ENCODE measurements around the gene KNCN.

Gene KNCN

GRCh38 chr1:46587069-46587468 is 35.6 kb upstream of the KNCN start:
- Histone ChIP-seq H3K4me1 (ENCODE audit: control insufficient read depth, insufficient read depth, low read length) (no peaks in the 10 kb centered on the region), H3K27ac (ENCODE audit: extremely low read depth, low read depth, low read length) (no peak overlapping the region), H3K4me3 (ENCODE audit: low read depth, low read length) (no peak overlapping the region), H3K36me3 (ENCODE audit: control insufficient read depth in 2 of 2, insufficient read depth in 1 of 2, low read length in 2 of 2) (peaks cover 3 to 83% of the 10 kb centered on the region in 2 experiments; a peak in 2 of 3 replicates), H3K9me3 (ENCODE audit: control insufficient read depth, insufficient read depth, low read depth, low read length) (no peaks in the 10 kb centered on the region)
- POLR2A ChIA-PET, result no interaction called here
- CTCF ChIA-PET, result no interaction called here
- TF ChIP-seq ZNF621 (tag by site-specific recombination; IDR thresholded peaks at IDR 0.05) (no peak), ZNF791 (tag by site-specific recombination; IDR thresholded peaks at IDR 0.05) (no peak), GLIS2 (tag by site-specific recombination; IDR thresholded peaks at IDR 0.05) (no peak), PBX3 (CRISPR knock-in tag; IDR thresholded peaks at IDR 0.05) (no peak), ZNF132 (tag by site-specific recombination; IDR thresholded peaks at IDR 0.05; ENCODE audit: borderline replicate concordance) (no peak), ZNF76 (tag by site-specific recombination; IDR thresholded peaks at IDR 0.05; ENCODE audit: borderline replicate concordance, low read depth) (no peak), ZXDB (tag by site-specific recombination; IDR thresholded peaks at IDR 0.05) (no peak)

GRCh38 chr1:46585312-46585938 is 34.0 kb upstream of the KNCN start:
- Histone ChIP-seq H3K9me3 (ENCODE audit: control insufficient read depth, insufficient read depth, low read depth, low read length) (no peaks in the 10 kb centered on the region), H3K4me3 (ENCODE audit: low read depth, low read length) (no peak overlapping the region), H3K27ac (ENCODE audit: extremely low read depth, low read depth, low read length) (no peak overlapping the region), H3K4me1 (ENCODE audit: control insufficient read depth, insufficient read depth, low read length) (no peaks in the 10 kb centered on the region), H3K36me3 (ENCODE audit: control insufficient read depth in 2 of 2, insufficient read depth in 1 of 2, low read length in 2 of 2) (peaks cover 12 to 80% of the 10 kb centered on the region in 2 experiments; a peak in 2 of 3 replicates)
- no peak for TF ChIP-seq KLF17 (tag by site-specific recombination; IDR thresholded peaks at IDR 0.05)
- no peak for TF ChIP-seq ZNF311 (tag by site-specific recombination; IDR thresholded peaks at IDR 0.05; ENCODE audit: borderline replicate concordance)
- no peak for TF ChIP-seq ZNF16 (tag by site-specific recombination; IDR thresholded peaks at IDR 0.05; ENCODE audit: low read depth)
- no peak for TF ChIP-seq ZNF664 (tag by site-specific recombination; IDR thresholded peaks at IDR 0.05)
- no peak for TF ChIP-seq ZBTB7A (tag by site-specific recombination; IDR thresholded peaks at IDR 0.05; ENCODE audit: low read depth)
- TF ChIP-seq ZSCAN5A (tag by site-specific recombination; IDR thresholded peaks at IDR 0.05), result no peak
- no peak for TF ChIP-seq ZNF302 (tag by site-specific recombination; IDR thresholded peaks at IDR 0.05; ENCODE audit: low read depth)
- TF ChIP-seq ZNF391 (tag by site-specific recombination; IDR thresholded peaks at IDR 0.05; ENCODE audit: borderline replicate concordance, low read depth), result no peak
- TF ChIP-seq ZBTB26 (tag by site-specific recombination; optimal IDR thresholded peaks at IDR 0.05), result no peak
- TF ChIP-seq ZNF169 (tag by site-specific recombination; IDR thresholded peaks at IDR 0.05), result no peak
- TF ChIP-seq ZNF704 (tag by site-specific recombination; IDR thresholded peaks at IDR 0.05), result no peak
- no peak for TF ChIP-seq ZNF426 (tag by site-specific recombination; IDR thresholded peaks at IDR 0.05)
- no peak for TF ChIP-seq INSM2 (tag by site-specific recombination; IDR thresholded peaks at IDR 0.05)
- TF ChIP-seq ZNF514 (tag by site-specific recombination; IDR thresholded peaks at IDR 0.05), result no peak
- TF ChIP-seq AEBP2 (tag by site-specific recombination; IDR thresholded peaks at IDR 0.05; ENCODE audit: borderline replicate concordance), result no peak
- no peak for TF ChIP-seq ZNF280C (tag by site-specific recombination; IDR thresholded peaks at IDR 0.05)
- POLR2A ChIA-PET, result interaction anchor here (0.6 kb wide), 1 partner anchor 57 kb away, joined by 5 read pairs; no protein-coding TSS in a partner anchor
- CTCF ChIA-PET, result no interaction called here

All from HEK293 (cell line).